Measurements from ENCODE around the gene SCN5A.

Gene SCN5A

GRCh38 chr3:38588371-38588971, 61.0 kb downstream of the SCN5A start:
- TF ChIP-seq RARB (CRISPR knock-in tag; IDR thresholded peaks at IDR 0.05) = no peak
- TF ChIP-seq ZNF8 (CRISPR knock-in tag; IDR thresholded peaks at IDR 0.05) = no peak
- TF ChIP-seq GLIS3 (CRISPR knock-in tag; IDR thresholded peaks at IDR 0.05) = no peak
- ATAC-seq = no peak

- no peak for ATAC-seq
- TF ChIP-seq ZFP30 (CRISPR knock-in tag; IDR thresholded peaks at IDR 0.05) = no peak
- no peak for TF ChIP-seq CSRNP3 (CRISPR knock-in tag; IDR thresholded peaks at IDR 0.05)
- no peak for TF ChIP-seq ZNF8 (CRISPR knock-in tag; IDR thresholded peaks at IDR 0.05)
- no peak for TF ChIP-seq RARB (CRISPR knock-in tag; IDR thresholded peaks at IDR 0.05)
- no peak for TF ChIP-seq GLIS3 (CRISPR knock-in tag; IDR thresholded peaks at IDR 0.05)
- TF ChIP-seq CREB5 (CRISPR knock-in tag; IDR thresholded peaks at IDR 0.05; ENCODE audit: low read depth) = no peak
- TF ChIP-seq ZC3H10 (CRISPR knock-in tag; IDR thresholded peaks at IDR 0.05) = no peak
- TF ChIP-seq TOX (CRISPR knock-in tag; IDR thresholded peaks at IDR 0.05; ENCODE audit: borderline replicate concordance) = no peak
Measured at GRCh38 chr3:38587548-38588131, 61.8 kb downstream of the SCN5A start.

- TF ChIP-seq PATZ1 (CRISPR knock-in tag; IDR thresholded peaks at IDR 0.05; ENCODE audit: borderline replicate concordance) (no peak), ZNF565 (CRISPR knock-in tag; conservative IDR thresholded peaks at IDR 0.05; ENCODE audit: low read depth) (no peak), OSR1 (CRISPR knock-in tag; IDR thresholded peaks at IDR 0.05) (no peak), ISL1 (CRISPR knock-in tag; IDR thresholded peaks at IDR 0.05) (no peak), ARNTL (CRISPR knock-in tag; IDR thresholded peaks at IDR 0.05; ENCODE audit: borderline replicate concordance, low read depth) (no peak), ZNF8 (CRISPR knock-in tag; IDR thresholded peaks at IDR 0.05) (no peak), BACH2 (CRISPR knock-in tag; IDR thresholded peaks at IDR 0.05; ENCODE audit: borderline replicate concordance) (no peak), ZFP30 (CRISPR knock-in tag; IDR thresholded peaks at IDR 0.05) (no peak), ZNF70 (CRISPR knock-in tag; IDR thresholded peaks at IDR 0.05) (no peak), CREB5 (CRISPR knock-in tag; IDR thresholded peaks at IDR 0.05; ENCODE audit: low read depth) (no peak), RARB (CRISPR knock-in tag; IDR thresholded peaks at IDR 0.05) (no peak), PPARA (CRISPR knock-in tag; IDR thresholded peaks at IDR 0.05; ENCODE audit: borderline replicate concordance) (no peak), ZC3H10 (CRISPR knock-in tag; IDR thresholded peaks at IDR 0.05) (no peak), TOX (CRISPR knock-in tag; IDR thresholded peaks at IDR 0.05; ENCODE audit: borderline replicate concordance) (no peak), ESRRG (CRISPR knock-in tag; IDR thresholded peaks at IDR 0.05) (no peak), CSRNP3 (CRISPR knock-in tag; IDR thresholded peaks at IDR 0.05) (no peak), GLIS3 (CRISPR knock-in tag; IDR thresholded peaks at IDR 0.05) (no peak), ZFP3 (CRISPR knock-in tag; IDR thresholded peaks at IDR 0.05) (no peak), TSHZ2 (CRISPR knock-in tag; IDR thresholded peaks at IDR 0.05) (no peak), CSDC2 (CRISPR knock-in tag; IDR thresholded peaks at IDR 0.05) (no peak)
- ATAC-seq = no peak
Measured at GRCh38 chr3:38586546-38587520, 62.7 kb downstream of the SCN5A start.

All from SK-N-SH treated with all-trans-retinoic acid at 6 μM for 48 hours (cell line).